GM21576 (cell line): ENCODE measurements around the gene STYXL1.
A peak's percentile ranks its signal among the peaks of the same experiment; 100 is the strongest.

Source experiments
- ATAC-seq: cut with Tn5 transposase; IDR thresholded peaks from one replicate; pipeline ENCODE4 v1.9.1; 2021; ENCODE audit warnings: mild to moderate bottlenecking, moderate library complexity; ENCODE audit not compliant: unreplicated experiment

STYXL1 gene

DNA sequence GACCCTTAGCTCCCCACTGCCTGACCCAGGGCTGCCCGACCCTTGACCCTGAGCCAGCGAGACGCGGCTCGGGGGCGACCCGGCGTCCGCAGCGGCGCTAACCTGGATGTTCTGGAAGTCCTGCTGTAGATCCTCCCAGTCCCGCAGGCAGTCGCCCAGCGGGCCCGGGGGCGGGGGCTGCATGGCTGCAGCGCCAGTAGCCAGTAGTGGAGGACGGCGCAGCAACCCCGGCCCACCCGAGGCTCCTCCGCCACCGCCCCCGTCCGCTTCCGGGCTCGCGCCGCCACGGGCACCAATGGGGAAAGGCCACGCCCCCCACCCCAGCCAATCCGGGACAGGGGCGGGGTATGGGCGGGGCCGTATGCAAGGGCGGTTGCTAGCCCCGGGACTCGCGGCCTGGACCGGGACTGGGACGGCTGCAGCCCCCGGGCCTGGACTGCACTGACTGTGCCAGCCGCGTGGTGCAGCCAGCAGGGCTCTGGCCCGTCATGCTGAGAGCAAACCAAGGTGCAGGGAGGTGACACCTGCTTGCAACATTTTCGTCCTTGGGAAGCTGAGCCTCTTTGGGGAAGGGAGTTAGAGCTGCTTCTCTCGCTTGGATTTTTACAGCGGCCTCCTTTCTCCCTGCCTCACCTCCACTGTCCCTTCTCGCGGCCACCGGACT is 53.3 kb downstream of the STYXL1 start, which contains the start of gene TMEM120A:
TSS of gene TMEM120A (minus strand) at position 208 of the 664 bp plus-strand sequence. CDS start at position 183, 25 bp downstream.
- ATAC-seq, result peak; percentile 96

DNA sequence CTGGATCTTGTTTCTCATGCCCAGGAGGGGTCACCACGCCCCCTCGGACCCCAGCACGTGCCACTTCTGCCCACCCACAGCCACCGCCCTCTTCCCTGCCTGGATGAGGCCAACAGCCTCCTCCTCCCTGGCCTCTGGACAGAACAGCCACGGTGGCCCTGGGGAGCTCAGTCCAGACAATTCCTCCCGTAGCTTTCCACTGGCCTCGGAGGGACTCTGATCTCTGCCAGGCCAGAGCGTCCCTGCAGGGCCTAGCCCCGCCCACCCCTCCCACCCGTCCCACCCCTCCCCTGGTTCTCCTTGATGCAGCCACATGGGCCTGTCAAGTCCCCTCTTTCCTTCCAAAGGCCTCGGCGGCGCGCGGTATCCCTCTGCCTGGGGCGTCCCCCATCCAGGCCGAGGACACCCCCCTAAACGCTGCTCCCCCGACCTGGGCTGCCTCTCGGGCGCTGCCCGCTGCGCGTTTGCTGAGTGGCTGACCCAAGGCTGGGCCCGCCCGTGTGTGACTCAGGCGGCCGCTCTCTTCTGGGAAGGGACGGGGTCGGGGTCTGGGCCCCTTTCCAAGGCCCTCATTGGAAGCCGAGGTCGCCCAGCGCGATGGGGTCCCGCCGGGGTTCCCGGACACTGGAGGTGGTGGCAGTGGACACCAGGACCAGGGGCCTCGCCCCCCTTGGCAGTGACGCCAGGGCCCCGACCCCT is 54.0 kb downstream of the STYXL1 start:
- ATAC-seq, result peak; percentile 8

DNA sequence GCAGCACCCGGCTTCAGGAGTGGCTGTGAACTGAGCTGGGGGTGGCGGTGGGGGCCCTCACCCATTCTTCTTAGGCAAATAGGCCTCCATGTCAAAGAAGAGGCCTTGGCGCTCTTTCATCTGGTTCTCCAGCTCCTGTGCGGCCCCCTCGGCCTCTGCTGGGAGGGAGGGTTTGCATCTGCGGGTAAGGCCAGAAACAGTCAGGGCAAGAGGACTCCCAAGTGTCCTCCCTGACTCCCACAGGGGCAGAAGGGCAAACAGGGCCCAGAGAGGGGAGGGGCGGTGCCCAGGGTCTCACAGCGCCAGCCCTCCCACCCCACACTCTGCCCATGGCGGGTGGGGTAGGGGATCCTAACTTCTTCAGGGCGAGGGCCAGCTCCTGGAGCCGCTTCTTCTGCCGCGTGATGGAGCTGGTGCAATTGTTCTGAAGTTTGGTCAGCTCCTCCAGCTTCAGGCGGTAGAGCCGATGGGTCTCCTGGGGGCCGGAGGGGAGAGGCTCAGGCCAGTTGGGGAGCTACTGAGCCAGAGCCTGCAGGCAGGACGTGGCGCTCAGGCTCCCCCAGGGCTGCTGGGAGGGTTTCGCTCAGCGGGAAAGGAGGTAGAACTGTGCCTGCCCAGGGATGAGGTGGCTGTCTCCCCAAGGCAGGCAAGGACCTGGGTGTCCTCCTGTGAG is 55.6 kb downstream of the STYXL1 start:
- ATAC-seq, result no peak

DNA sequence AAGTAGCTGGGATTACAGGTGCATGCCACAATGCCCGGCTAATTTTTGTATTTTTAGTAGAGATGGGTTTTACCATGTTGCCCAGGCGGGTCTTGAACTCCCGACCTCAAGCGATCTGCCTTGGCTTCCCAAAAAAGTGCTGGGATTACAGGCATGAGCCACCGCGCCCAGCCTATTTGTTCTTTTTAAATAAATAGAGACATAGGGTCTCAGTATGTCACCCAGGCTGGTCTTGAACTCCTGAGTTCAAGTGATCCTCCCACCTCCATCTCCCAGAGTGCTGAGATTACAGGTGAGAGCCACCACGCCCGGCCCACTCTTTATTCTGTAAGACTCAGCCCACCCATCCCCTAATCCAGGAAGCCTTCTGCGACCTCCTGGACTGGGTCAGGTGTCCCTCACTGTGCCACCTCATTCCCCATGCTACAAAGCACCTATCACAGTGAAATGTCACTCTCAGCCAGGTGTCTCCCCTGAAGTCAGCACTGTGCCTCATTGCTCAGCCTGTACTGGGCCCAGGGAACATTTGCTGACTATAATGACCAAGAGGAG is 56.2 kb downstream of the STYXL1 start:
- no peak for ATAC-seq

DNA sequence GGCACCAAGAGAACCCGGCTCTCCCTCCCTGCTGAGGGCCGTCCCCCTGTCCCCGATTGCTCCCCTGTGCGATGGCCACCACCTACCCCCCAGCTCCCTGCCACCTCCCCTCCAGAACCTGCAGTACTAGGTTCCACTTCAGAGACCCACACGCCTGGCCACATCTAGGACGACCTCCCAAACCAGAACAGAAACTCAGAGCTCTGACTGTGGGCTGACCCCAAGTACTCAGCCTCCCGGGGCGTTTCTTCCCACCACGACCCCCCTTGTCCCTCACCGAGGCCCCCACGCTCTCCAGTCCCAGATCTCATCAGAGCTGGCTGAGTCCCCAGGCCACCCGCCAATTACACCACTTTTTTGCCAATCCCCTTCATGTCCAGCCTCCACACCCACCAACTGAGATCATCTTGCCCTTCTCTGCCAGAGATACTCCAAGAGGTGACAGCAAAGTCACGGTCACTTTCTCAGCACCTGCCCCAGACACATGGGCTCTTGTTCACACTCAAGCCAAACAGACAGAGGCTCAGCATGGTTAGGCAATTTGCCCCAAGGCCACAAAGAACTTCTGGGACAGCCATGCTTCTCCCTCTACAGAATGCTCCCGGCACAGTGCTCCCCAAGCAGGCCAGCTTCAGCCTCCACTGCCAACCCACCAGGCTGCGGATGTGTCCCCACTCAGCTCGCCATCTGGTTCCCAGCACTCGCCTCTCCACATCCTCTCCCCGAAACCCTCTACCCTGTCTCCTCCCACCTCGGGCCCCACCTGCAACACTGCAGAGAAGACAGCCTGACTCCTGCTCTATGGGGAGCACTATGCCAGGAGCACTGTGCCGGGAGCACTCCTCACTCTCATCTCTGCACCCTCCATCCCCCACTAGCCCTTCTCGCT is 58.1 kb downstream of the STYXL1 start:
- ATAC-seq, result no peak

DNA sequence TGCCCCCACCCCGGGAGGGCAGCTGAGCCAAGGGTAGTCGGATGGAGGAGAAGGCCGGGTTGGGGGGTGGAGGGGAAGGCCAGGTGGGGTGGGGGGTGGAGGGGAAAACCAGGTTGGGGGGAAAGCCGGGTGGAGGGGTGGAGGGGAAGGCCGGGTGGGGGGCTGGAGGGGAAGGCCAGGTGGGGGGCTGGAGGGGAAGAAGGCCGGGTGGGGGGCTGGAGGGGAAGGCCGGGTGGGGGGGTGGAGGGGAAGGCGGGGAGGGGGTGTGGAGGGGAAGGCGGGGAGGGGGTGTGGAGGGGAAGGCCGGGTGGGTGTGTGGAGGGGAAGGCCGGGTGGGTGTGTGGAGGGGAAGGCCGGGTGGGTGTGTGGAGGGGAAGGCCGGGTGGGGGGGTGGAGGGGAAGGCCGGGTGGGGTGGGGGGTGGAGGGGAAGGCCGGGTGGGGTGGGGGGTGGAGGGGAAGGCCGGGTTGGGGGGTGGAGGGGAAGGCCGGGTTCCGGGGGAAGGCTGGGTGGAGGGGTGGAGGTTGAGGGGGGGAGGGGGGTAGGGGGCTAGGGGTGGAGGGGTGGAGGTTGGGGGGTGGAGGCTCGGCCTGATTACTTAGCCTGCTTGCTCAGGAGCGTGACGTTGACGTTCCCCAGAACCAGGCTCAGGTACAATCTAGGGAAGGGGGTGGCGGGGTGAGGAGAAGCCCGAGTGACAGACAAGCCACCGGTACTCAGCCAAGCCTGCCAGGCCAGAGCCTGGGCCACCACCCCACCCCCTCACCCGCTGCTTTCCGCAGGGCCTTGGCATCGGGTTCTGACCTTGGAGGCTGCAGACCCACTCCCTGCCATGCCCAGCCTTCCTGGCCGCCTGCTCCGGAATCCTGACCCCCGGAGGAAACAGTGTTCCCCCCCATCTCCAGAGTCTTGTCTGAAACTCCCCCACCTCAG is 59.0 kb downstream of the STYXL1 start:
- no peak for ATAC-seq

DNA sequence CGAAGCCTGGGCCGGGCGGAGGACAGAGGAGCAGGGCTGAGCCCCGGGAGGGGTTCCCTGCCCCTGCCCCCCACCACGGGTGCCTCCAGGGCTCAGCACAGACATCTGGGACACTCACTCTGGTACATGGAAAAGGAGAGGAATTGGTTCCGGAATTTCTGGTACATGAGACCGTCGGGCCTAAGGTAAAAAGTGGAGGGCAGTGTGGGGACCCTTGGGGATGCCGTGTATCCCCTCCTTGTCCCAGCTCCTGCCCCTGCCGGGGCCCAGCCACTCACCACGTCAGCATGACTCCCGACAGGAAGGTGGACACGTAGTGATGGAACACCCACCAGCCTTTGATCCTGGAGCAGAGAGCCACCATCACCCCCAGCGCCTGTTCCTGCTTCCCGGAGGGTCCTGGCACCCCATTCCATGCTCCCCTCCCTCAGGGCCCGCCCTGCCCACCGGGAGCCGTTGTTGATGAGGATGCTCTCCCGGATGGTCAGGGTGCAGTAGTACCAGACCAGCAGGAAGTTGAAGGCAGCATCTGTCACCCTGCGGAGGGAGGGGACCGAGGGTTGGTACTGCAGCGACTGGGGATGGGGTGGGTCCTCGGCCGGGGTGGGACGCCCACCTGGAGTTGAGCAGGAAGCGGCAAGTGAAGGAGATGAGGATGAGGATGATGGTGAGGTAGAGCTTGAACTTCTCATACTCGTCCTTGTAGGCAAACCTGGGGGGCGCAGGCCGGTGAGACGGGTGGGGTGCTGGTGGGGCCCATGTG is 59.8 kb downstream of the STYXL1 start:
- no peak for ATAC-seq

DNA sequence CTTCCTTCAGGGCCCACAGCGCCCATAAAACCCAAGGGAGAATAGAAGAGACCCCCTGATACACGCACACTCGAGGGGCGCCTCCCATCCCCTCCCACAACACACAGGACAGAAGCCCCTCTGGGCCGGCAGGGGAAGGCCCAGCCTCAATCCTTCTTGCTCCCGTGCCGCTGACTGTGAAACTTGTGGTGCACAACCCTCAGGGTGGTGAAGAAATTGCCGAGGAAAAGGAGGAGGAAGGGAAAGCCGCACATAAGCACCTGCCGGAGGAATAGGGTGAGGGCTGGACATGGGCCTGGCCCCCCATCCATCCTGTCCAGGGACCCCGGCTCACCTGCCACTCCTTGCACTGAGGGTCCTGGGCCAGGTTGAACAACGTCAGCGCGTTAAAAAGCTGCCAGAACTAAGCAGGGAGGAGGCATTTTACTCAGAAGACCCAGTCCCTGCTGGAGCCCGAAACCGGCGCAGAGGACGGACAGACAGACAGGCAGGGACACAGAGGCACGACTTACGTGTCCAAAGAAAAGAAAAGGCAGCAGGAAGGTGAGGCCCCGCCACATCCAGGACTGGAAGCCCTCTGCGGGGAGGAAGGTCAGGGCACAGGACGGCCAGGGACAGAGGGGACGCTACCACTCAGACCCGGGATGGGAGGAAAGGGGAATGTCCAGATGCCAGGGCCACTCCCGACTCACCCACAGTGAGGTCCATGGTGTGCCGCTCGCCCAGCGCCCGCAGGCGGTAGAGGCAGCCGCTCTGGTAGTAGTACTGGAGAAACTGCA is 60.6 kb downstream of the STYXL1 start:
- no peak for ATAC-seq

DNA sequence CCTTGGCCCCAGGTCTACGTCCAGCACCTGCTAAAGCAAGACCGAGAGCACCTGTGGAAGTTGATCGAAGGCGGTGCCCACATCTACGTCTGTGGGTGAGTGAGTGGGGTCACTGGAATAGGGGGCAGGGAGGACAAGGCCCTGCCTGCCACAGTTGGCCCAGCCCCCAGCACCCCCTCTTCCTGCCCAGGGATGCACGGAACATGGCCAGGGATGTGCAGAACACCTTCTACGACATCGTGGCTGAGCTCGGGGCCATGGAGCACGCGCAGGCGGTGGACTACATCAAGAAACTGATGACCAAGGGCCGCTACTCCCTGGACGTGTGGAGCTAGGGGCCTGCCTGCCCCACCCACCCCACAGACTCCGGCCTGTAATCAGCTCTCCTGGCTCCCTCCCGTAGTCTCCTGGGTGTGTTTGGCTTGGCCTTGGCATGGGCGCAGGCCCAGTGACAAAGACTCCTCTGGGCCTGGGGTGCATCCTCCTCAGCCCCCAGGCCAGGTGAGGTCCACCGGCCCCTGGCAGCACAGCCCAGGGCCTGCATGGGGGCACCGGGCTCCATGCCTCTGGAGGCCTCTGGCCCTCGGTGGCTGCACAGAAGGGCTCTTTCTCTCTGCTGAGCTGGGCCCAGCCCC is 61.5 kb downstream of the STYXL1 start:
- ATAC-seq, result no peak

DNA sequence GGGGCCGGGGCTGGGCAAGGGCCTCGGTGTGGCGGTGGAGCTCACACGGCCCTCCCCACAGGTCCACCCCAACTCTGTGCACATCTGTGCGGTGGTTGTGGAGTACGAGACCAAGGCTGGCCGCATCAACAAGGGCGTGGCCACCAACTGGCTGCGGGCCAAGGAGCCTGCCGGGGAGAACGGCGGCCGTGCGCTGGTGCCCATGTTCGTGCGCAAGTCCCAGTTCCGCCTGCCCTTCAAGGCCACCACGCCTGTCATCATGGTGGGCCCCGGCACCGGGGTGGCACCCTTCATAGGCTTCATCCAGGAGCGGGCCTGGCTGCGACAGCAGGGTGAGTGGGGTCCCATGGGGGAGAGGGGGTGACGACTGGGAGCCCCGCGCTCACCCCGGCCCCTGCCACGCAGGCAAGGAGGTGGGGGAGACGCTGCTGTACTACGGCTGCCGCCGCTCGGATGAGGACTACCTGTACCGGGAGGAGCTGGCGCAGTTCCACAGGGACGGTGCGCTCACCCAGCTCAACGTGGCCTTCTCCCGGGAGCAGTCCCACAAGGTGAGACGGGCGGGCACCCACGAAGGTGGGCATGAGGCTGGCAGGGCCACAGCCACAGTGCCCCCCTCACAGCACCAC is 62.2 kb downstream of the STYXL1 start:
- no peak for ATAC-seq

DNA sequence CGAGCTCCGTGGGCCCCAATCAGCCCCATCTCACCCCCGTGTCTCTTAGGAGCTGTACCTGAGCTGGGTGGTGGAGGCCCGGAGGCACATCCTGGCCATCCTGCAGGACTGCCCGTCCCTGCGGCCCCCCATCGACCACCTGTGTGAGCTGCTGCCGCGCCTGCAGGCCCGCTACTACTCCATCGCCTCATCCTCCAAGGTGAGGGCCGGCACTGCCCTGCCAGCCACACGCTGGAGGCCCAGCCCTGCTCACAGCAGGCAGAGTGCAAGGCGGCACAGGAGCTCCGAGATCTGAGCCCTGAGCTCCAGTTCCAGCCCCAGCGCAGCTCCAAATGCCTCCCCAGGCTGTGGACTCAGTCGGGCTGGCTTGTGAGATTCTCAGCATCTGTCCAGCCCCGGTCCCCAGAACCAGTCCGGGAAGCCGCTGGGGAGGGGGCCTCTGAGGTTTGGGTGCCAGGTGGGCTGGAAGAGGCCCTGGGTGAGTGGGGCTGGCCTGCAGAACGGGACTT is 62.7 kb downstream of the STYXL1 start:
- ATAC-seq, result no peak

DNA sequence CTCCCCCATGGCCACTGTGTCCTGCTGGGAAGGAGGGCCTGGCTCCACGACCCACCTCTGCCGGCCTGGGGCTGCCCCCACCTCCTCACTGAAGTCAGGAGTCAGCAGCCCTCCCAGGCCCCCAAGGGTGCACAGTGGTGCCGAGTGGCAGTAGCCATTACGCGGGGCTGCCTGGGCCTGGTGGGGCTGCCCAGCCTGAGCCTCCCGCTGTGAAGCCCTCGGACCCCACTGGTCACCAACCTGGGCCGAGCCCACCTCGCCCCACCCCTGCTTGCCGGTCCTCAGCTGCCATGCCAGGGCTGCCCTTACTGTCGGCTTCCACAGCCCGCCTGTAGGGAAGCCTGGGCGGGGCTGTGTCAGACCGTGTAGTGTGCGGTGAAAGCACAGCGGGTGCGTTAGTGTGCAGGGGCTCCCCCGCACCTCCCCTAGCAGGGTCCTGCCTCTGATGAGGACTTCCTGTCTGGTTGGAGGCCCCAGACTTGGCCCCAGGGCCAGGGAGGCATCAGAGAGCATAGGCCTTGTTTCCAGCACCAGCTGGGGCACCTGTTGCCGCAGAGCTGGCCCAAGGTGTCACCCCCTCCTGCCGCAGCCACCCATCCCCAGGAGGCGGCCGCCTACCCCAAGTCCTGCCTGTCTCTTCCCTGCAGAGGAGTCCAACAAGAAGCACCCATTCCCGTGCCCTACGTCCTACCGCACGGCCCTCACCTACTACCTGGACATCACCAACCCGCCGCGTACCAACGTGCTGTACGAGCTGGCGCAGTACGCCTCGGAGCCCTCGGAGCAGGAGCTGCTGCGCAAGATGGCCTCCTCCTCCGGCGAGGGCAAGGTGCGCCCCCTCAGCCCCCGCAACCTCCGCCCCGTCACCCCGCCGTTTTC is 63.4 kb downstream of the STYXL1 start:
- ATAC-seq, result no peak

DNA sequence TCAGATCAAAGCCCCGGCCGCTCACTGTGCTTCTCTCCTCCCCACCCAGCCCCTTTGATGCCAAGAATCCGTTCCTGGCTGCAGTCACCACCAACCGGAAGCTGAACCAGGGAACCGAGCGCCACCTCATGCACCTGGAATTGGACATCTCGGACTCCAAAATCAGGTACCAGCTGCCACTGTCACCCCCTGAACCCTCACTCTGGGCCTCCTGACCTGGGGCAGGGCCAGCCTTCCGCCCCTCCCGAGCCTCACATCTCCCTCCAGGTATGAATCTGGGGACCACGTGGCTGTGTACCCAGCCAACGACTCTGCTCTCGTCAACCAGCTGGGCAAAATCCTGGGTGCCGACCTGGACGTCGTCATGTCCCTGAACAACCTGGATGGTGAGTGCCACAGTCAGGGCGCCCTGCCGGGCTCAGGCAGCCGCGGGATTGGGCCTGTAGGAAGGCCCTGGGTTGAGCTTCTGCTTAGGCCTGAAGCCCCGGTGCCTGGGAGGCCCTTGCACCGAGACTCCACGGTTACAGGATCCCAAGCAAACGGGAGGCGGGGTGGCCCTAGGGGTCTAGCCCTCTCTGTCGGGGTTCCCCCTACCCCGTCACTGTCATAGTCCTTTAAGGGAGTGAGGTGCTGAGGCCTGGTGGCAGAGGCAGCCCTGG is 64.2 kb downstream of the STYXL1 start:
- no peak for ATAC-seq

DNA sequence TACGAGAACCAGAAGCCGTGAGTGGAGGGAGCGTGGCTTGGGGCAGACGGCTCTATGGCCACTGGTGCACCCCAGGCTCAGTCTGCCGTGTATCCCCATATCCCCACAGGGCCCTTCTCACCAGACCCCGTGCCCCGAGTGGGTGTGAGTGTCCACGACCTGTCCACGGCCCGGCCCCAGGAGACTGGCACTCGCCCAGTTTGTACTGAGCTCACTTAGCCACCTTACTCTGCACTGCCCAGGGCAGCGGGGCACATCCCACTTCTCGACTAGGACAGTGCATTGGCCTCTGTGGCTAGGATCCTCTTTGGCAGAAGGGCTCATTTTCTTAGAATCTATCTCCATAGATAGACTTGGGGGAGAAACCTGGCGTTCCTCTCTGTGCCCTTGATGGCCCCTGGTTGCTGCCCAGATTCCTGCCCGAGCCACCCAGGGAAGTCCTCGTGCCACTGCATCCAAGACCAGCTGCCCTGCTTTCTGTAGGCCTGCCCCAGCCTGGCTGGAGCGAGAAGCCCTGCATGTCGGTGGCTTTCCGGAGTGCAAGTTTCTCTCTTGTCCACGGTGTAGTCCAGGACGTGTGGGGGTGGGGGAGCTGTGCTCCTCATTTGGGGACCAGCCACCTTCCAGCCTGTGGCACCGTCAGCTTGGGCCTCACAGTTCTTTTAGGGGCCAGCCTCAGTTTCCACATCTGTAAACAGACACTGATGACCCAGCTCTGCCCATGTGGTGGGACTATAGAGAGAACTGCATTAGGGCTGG is 65.3 kb downstream of the STYXL1 start:
- ATAC-seq, result no peak
